K562 (cell line): ENCODE measurements around the gene ZSWIM6. TPM values are rescaled to one million over a fixed set of nuclear protein-coding genes. Genes with fewer than 3 reads are reported as not detected.

Source experiments
- ATF1 ChIP-seq, 2 experiments: fragments of 450-650 bp in 1 of 2; IDR thresholded peaks; 2 replicates each; pipeline ENCODE4 v1.6.1; 2016; ENCODE audit warnings: missing compliant biosample characterization in 1 of 2, missing genetic modification characterization in 1 of 2
- CBFA2T2 ChIP-seq: fragments of 450-650 bp; conservative IDR thresholded peaks from 2 replicates; pipeline ENCODE4 v1.6.1; 2017; ENCODE audit warnings: mild to moderate bottlenecking
- CBFA2T3 ChIP-seq: fragments of 450-650 bp; IDR thresholded peaks from 2 replicates; pipeline ENCODE4 v1.6.1; 2017
- CXXC5 ChIP-seq: fragments of 250-450 bp; sonication (Bioruptor Pico); IDR thresholded peaks from 2 replicates; pipeline ENCODE4 v1.8.0; 2022; ENCODE audit warnings: inconsistent platforms, mild to moderate bottlenecking, moderate library complexity
- DPF2 ChIP-seq: fragments of 450-650 bp; IDR thresholded peaks from 2 replicates; pipeline ENCODE4 v1.6.1; 2016
- GABPA ChIP-seq: fragments of 200-800 bp; sonication (Bioruptor generic); conservative IDR thresholded peaks from 2 replicates; pipeline ENCODE4 v1.6.1; 2016; ENCODE audit warnings: low read depth, missing genetic modification characterization, missing compliant biosample characterization
- HDAC2 ChIP-seq: fragments of 450-650 bp; IDR thresholded peaks from 2 replicates; pipeline ENCODE4 v1.6.1; 2016; ENCODE audit warnings: mild to moderate bottlenecking
- IFI16 ChIP-seq: fragments of 250-450 bp; sonication (Bioruptor Pico); IDR thresholded peaks from 2 replicates; pipeline ENCODE4 v2.1.2; 2022; ENCODE audit warnings: mild to moderate bottlenecking, inconsistent platforms
- MYC ChIP-seq, 2 experiments: fragments of 250-450 bp in 1 of 2; sonication (Bioruptor Pico) in 1 of 2; IDR thresholded peaks; 2 replicates each; pipeline versions ENCODE4 v1.5.1 to v1.6.1; 2012 to 2021; ENCODE audit warnings: low read depth in 2 of 2, borderline replicate concordance in 1 of 2, improper control_type of control experiment in 1 of 2, low read length in 1 of 2, mild to moderate bottlenecking in 1 of 2, moderate library complexity in 1 of 2
- NONO ChIP-seq, 2 experiments: fragments of 200-400 bp in 1 of 2; fragments of 450-650 bp in 1 of 2; formaldehyde crosslinking in 1 of 2; IDR thresholded peaks; 2 replicates each; pipeline ENCODE4 v1.6.1; 2017; ENCODE audit warnings: low read depth in 2 of 2, mild to moderate bottlenecking in 2 of 2, moderate library complexity in 2 of 2, low read length in 1 of 2
- RCOR1 ChIP-seq, 2 experiments: IDR thresholded peaks; 2 replicates each; pipeline ENCODE4 v1.6.1; 2012; ENCODE audit warnings: low read depth in 2 of 2, low read length in 2 of 2, borderline replicate concordance in 1 of 2, improper control_type of control experiment in 1 of 2
- TAL1 ChIP-seq: fragments of 450-650 bp; IDR thresholded peaks from 2 replicates; pipeline ENCODE4 v1.6.1; 2016; ENCODE audit warnings: mild to moderate bottlenecking
- USF2 ChIP-seq: sonication (generic); formaldehyde crosslinking; IDR thresholded peaks from 2 replicates; pipeline ENCODE4 v1.5.0; 2020; ENCODE audit warnings: missing genetic modification reagents
- polyA plus RNA-seq, 8 experiments: library from polyadenylated mRNA; depleted of rRNA in 4 of 8; stranded (reverse) in 5 of 8; unstranded in 3 of 8; fragments of >200 nt; fragmentation: Nextera tagmentation in 2 of 8; fragmentation: Illumina TruSeq in 1 of 8; extraction: Ambion mirVana in 2 of 8; extraction: Trizol in 1 of 8; gene quantifications; 2 replicates each; pipeline versions ENCODE4 v1.2.1 to v1.2.3, GENCODE V29; 2011 to 2014; ENCODE audit warnings: inconsistent platforms in 1 of 8, missing spikeins in 1 of 8
- total RNA-seq, 7 experiments: library from RNA; depleted of rRNA in 6 of 7; stranded (reverse); fragments of >200 nt in 6 of 7; fragmentation: Illumina TruSeq in 2 of 7; extraction: Trizol in 2 of 7; gene quantifications; 2 replicates each; pipeline versions ENCODE4 v1.2.1 to v1.2.3, GENCODE V29; 2011 to 2021; ENCODE audit warnings: low replicate concordance in 1 of 7
- TF ChIP-seq, protein P1 (sequence below): fragments of 450-650 bp; IDR thresholded peaks from 2 replicates; pipeline ENCODE4 v1.6.1; 2017; ENCODE audit warnings: antibody characterized with exemption, mild to moderate bottlenecking
- TF ChIP-seq, protein P2 (sequence below), 2 experiments: fragments of 450-650 bp; conservative IDR thresholded peaks; 2 replicates each; pipeline ENCODE4 v1.6.1; 2017; ENCODE audit warnings: mild to moderate bottlenecking in 2 of 2, moderate library complexity in 2 of 2

Gene ZSWIM6
- total and polyA plus RNA-seq, 9 of the 15 experiments (the other 6 are each of a cell fraction or from before 2014, with no cell fraction given), result 0.81 to 3.2 (median 2.0) TPM

DNA sequence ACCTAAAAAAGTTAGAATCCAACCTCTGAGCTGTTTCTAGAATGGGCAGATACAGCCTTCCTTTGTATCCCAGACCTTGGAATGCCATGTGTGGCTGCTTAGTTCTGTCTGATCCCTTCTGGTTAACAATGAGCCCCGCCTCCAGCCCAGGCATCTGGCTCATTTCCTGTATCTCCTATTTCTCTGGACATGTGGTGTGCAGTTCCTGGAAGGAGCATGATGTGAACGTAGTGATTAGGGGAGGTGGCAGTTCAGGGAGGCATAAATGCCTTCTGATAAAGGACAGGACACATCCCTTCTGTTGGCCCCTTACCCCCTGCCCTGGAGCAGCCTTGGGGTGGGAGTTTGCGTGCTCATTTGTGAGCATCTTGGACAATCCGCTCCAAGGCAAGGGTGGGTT is 243.0 kb downstream of the ZSWIM6 start (continued):
- TF ChIP-seq, protein P1, sequence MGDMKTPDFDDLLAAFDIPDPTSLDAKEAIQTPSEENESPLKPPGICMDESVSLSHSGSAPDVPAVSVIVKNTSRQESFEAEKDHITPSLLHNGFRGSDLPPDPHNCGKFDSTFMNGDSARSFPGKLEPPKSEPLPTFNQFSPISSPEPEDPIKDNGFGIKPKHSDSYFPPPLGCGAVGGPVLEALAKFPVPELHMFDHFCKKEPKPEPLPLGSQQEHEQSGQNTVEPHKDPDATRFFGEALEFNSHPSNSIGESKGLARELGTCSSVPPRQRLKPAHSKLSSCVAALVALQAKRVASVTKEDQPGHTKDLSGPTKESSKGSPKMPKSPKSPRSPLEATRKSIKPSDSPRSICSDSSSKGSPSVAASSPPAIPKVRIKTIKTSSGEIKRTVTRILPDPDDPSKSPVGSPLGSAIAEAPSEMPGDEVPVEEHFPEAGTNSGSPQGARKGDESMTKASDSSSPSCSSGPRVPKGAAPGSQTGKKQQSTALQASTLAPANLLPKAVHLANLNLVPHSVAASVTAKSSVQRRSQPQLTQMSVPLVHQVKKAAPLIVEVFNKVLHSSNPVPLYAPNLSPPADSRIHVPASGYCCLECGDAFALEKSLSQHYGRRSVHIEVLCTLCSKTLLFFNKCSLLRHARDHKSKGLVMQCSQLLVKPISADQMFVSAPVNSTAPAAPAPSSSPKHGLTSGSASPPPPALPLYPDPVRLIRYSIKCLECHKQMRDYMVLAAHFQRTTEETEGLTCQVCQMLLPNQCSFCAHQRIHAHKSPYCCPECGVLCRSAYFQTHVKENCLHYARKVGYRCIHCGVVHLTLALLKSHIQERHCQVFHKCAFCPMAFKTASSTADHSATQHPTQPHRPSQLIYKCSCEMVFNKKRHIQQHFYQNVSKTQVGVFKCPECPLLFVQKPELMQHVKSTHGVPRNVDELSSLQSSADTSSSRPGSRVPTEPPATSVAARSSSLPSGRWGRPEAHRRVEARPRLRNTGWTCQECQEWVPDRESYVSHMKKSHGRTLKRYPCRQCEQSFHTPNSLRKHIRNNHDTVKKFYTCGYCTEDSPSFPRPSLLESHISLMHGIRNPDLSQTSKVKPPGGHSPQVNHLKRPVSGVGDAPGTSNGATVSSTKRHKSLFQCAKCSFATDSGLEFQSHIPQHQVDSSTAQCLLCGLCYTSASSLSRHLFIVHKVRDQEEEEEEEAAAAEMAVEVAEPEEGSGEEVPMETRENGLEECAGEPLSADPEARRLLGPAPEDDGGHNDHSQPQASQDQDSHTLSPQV, result peak; percentile 56
- TF ChIP-seq DPF2 (0 out of 2 replicates have a peak, but pooled peaks have one; percentile 35), MYC (IDR thresholded peaks at IDR 0.05; ENCODE audit: low read depth, low read length) (peak; percentile 62; the same call in 1 of the 2 replicates), MYC (CRISPR knock-in tag; IDR thresholded peaks at IDR 0.05; ENCODE audit: borderline replicate concordance, low read depth) (no peak), TAL1 (peak; percentile 50; the same call in 1 of the 2 replicates), ATF1 (CRISPR knock-in tag; IDR thresholded peaks at IDR 0.05) (no peak), ATF1 (tag; IDR thresholded peaks at IDR 0.05) (0 out of 2 replicates have a peak, but pooled peaks have one; percentile 15), CXXC5 (CRISPR knock-in tag) (no peak), USF2 (CRISPR knock-in tag) (peak; percentile 46; the same call in 1 of the 2 replicates), NONO (IDR thresholded peaks at IDR 0.05; ENCODE audit: low read depth in 2 of 2, low read length in 1 of 2) (no peak), CBFA2T2 (peak; percentile 61), CBFA2T3 (peak; percentile 82), GABPA (tag) (peak; percentile 44; the same call in 1 of the 2 replicates), RCOR1 (IDR thresholded peaks at IDR 0.05; ENCODE audit: borderline replicate concordance in 1 of 2, low read depth in 2 of 2, low read length in 2 of 2) (peak in 1 of 2 experiments; percentile 48; a peak in 1 of 4 replicates), IFI16 (no peak), HDAC2 (0 out of 2 replicates have a peak, but pooled peaks have one; percentile 18)
- TF ChIP-seq, protein P2, sequence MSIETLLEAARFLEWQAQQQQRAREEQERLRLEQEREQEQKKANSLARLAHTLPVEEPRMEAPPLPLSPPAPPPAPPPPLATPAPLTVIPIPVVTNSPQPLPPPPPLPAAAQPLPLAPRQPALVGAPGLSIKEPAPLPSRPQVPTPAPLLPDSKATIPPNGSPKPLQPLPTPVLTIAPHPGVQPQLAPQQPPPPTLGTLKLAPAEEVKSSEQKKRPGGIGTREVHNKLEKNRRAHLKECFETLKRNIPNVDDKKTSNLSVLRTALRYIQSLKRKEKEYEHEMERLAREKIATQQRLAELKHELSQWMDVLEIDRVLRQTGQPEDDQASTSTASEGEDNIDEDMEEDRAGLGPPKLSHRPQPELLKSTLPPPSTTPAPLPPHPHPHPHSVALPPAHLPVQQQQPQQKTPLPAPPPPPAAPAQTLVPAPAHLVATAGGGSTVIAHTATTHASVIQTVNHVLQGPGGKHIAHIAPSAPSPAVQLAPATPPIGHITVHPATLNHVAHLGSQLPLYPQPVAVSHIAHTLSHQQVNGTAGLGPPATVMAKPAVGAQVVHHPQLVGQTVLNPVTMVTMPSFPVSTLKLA (conservative IDR thresholded peaks at IDR 0.05), result 0 out of 4 replicates have a peak, but pooled peaks of 1 of the 2 experiments have one; percentile 29
